Measurements from ENCODE around the gene GRIP1.

The GRIP1 gene

GRCh38 chr12:66678338-66679275 lies at the start of gene GRIP1:
TSS of gene GRIP1 (minus strand) at chr12:66679076. CDS start at chr12:66678904, 172 bp downstream.
- Histone ChIP-seq H3K27ac (no peak within 1 kb of the TSS), H3K4me3 (ENCODE audit: low read depth, low read length) (no peak within 1 kb of the TSS), H3K36me3 (replicated peaks) (no peaks in the 10 kb centered on the region), H3K27me3 (replicated peaks) (peaks cover 12% of the 10 kb centered on the region)
- in situ Hi-C loops (cut with HindIII; ENCODE audit: low pct_ligation_motif_present, low sequenced_read_pairs): no loop called here
- TF ChIP-seq CTCF (IDR thresholded peaks at IDR 0.05; ENCODE audit: low read depth, low read length, missing control alignments): no peak
- no peak for DNase-seq

GRCh38 chr12:66726556-66726955 lies 47.7 kb upstream of the GRIP1 start:
- TF ChIP-seq CTCF (IDR thresholded peaks at IDR 0.05; ENCODE audit: low read depth, low read length, missing control alignments): no peak
- in situ Hi-C loops (cut with HindIII; ENCODE audit: low pct_ligation_motif_present, low sequenced_read_pairs): no loop called here
- H3K27me3 ChIP-seq (replicated peaks): no peaks in the 10 kb centered on the region
- DNase-seq: no peak
- no peak overlapping the region for H3K27ac ChIP-seq
- H3K36me3 ChIP-seq (replicated peaks): no peaks in the 10 kb centered on the region
- H3K4me3 ChIP-seq (ENCODE audit: low read depth, low read length): no peak overlapping the region

GRCh38 chr12:66725031-66725430 lies 46.2 kb upstream of the GRIP1 start:
- Histone ChIP-seq H3K27me3 (replicated peaks) (no peaks in the 10 kb centered on the region), H3K4me3 (ENCODE audit: low read depth, low read length) (no peak overlapping the region), H3K27ac (no peak overlapping the region), H3K36me3 (replicated peaks) (no peaks in the 10 kb centered on the region)
- in situ Hi-C loops (cut with HindIII; ENCODE audit: low pct_ligation_motif_present, low sequenced_read_pairs): no loop called here
- TF ChIP-seq CTCF (IDR thresholded peaks at IDR 0.05; ENCODE audit: low read depth, low read length, missing control alignments): no peak
- no peak for DNase-seq

- in situ Hi-C loops (cut with HindIII; ENCODE audit: low pct_ligation_motif_present, low sequenced_read_pairs): no loop called here
- DNase-seq: no peak
- Histone ChIP-seq H3K36me3 (replicated peaks) (no peaks in the 10 kb centered on the region), H3K27ac (no peak overlapping the region), H3K4me3 (ENCODE audit: low read depth, low read length) (no peak overlapping the region), H3K27me3 (replicated peaks) (no peaks in the 10 kb centered on the region)
- no peak for TF ChIP-seq CTCF (IDR thresholded peaks at IDR 0.05; ENCODE audit: low read depth, low read length, missing control alignments)
Observed at GRCh38 chr12:66724616-66725015, 45.7 kb upstream of the GRIP1 start.

GRCh38 chr12:66724026-66724425 lies 45.1 kb upstream of the GRIP1 start:
- no peak for DNase-seq
- H3K27me3 ChIP-seq (replicated peaks): no peaks in the 10 kb centered on the region
- H3K27ac ChIP-seq: no peak overlapping the region
- no peak for TF ChIP-seq CTCF (IDR thresholded peaks at IDR 0.05; ENCODE audit: low read depth, low read length, missing control alignments)
- H3K4me3 ChIP-seq (ENCODE audit: low read depth, low read length): no peak overlapping the region
- no peaks in the 10 kb centered on the region for H3K36me3 ChIP-seq (replicated peaks)
- in situ Hi-C loops (cut with HindIII; ENCODE audit: low pct_ligation_motif_present, low sequenced_read_pairs): no loop called here
